Head of caudate nucleus (tissue), 42 donors: ENCODE measurements around the gene IGLL1.
"Not testable (repeated sequence)": the region's sequence is repeated elsewhere in the genome, so short reads cannot be mapped to it uniquely, and the experiment has no call there.

Experiments
- DNase-seq, 42 donors: peaks; one replicate each; pipeline versions ENCODE4 v3.0.0 to v3.0.0-alpha.2; 2020 to 2021; ENCODE audit warnings: mixed read lengths in 7 of 42
- intact Hi-C: fragments of 100-400 bp; cut with DNase I; formaldehyde crosslinking; loops from one replicate; pipeline ENCODE4 v1.15.0; 2022

The IGLL1 gene

GRCh38 chr22:23566705-23567475, 13.2 kb downstream of the IGLL1 start:
- intact Hi-C loops = no loop called here
- DNase-seq = peak in 1 of 42 donors; percentile 10

- peak in 1 of 42 donors; percentile 32 for DNase-seq
- intact Hi-C loops = no loop called here
Measured at GRCh38 chr22:23565915-23566704, 14.0 kb downstream of the IGLL1 start.

- intact Hi-C loops = no loop called here
- peak in 2 of 42 donors; percentile 12 to 29 for DNase-seq
Measured at GRCh38 chr22:23565305-23565914, 14.7 kb downstream of the IGLL1 start.

- intact Hi-C loops = no loop called here
Measured at GRCh38 chr22:23564276-23564675, 15.8 kb downstream of the IGLL1 start.

GRCh38 chr22:23563111-23563510, 17.0 kb downstream of the IGLL1 start:
- intact Hi-C loops = no loop called here
- DNase-seq = peak in 2 of 42 donors; percentile 14 to 20

More at GRCh38 chr22:23564276-23564675, 15.8 kb downstream of the IGLL1 start:
- DNase-seq = peak in 2 of 42 donors; percentile 5 to 7

GRCh38 chr22:23562186-23562585, 17.9 kb downstream of the IGLL1 start:
- intact Hi-C loops = no loop called here
- DNase-seq = peak in 1 of 42 donors; percentile 32

- DNase-seq, intact Hi-C loops: not testable (repeated sequence)
Measured at GRCh38 chr22:23561025-23561510, 19.0 kb downstream of the IGLL1 start.

GRCh38 chr22:23560215-23560614, 19.9 kb downstream of the IGLL1 start:
- DNase-seq, intact Hi-C loops: not testable (repeated sequence)

- intact Hi-C loops = no loop called here
- DNase-seq = no peak
Measured at GRCh38 chr22:23557467-23557866, 22.6 kb downstream of the IGLL1 start.

GRCh38 chr22:23557036-23557435, 23.1 kb downstream of the IGLL1 start:
- intact Hi-C loops = no loop called here
- DNase-seq = peak in 5 of 42 donors; percentile 0 to 24 (median 10)

- DNase-seq = peak in 4 of 42 donors; percentile 6 to 12 (median 10)
- intact Hi-C loops = no loop called here
Measured at GRCh38 chr22:23556026-23556620, 24.0 kb downstream of the IGLL1 start.

- intact Hi-C loops = no loop called here
- peak in 1 of 42 donors; percentile 1 for DNase-seq
Measured at GRCh38 chr22:23555118-23555517, 25.0 kb downstream of the IGLL1 start.

- peak in 37 of 42 donors; percentile 19 to 80 (median 47) for DNase-seq
- intact Hi-C loops = no loop called here
Measured at GRCh38 chr22:23553924-23554870, 25.9 kb downstream of the IGLL1 start.

- intact Hi-C loops = no loop called here
- peak in 3 of 42 donors; percentile 6 to 32 (median 10) for DNase-seq
Measured at GRCh38 chr22:23553438-23553837, 26.7 kb downstream of the IGLL1 start.

- peak in 1 of 42 donors; percentile 3 for DNase-seq
- intact Hi-C loops = no loop called here
Measured at GRCh38 chr22:23552573-23552972, 27.5 kb downstream of the IGLL1 start.

- DNase-seq = no peak
- intact Hi-C loops = no loop called here
Measured at GRCh38 chr22:23551385-23551784, 28.7 kb downstream of the IGLL1 start.

- intact Hi-C loops = no loop called here
- DNase-seq = no peak
Measured at GRCh38 chr22:23550049-23550650, 29.9 kb downstream of the IGLL1 start.

GRCh38 chr22:23549198-23549595, 30.9 kb downstream of the IGLL1 start:
- intact Hi-C loops = no loop called here
- DNase-seq = peak in 3 of 42 donors; percentile 3 to 9 (median 3)
